DMS53 (cell line): ENCODE measurements around the gene MKLN1.
"Not testable (repeated sequence)": the region's sequence is repeated elsewhere in the genome, so short reads cannot be mapped to it uniquely, and the experiment has no call there.

ENCODE experiments used
- DNase-seq: peaks from one replicate; lab custom pipeline; 2025; lab: John Stamatoyannopoulos, UW

Gene MKLN1

DNA sequence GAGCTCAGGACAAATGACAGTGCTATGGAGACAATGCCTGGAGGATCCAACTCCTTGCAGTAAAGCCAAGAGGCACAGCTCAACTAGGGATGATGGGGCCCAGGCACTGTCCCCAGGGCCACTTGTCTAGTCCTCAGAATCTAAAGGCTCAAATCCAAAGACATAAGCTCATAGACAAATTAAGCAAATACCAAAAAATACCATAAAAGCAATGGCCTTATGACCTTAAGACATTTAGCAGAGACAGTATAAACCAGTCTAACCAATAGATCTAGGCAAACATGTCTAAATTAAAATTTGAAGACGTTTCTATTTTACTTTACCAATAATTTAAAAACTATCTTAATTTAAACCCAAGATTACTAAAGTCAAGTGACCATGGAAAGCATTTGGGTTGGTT, 14.8 kb upstream of the MKLN1 start:
- DNase-seq = no peak

DNA sequence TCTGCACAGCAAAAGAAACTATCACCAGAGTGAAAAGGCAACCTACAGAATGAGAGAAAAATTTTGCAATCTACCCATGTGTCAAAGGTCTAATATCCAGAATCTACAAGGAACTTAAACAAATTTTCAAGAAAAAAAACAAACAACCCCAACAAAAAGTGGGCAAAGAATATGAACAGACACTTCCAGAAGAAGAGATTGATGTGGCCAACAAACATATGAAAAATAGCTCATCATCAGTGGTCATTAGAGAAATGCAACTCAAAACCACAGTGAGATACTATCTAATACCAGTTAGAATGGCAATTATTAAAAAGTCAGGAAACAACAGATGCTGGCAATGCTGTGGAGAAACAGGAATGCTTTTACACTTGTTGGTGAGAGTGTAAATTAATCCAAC, 7.1 kb upstream of the MKLN1 start:
- no peak for DNase-seq

GRCh38 chr7:131321656-131322055, 6.0 kb upstream of the MKLN1 start:
- DNase-seq = no peak

DNA sequence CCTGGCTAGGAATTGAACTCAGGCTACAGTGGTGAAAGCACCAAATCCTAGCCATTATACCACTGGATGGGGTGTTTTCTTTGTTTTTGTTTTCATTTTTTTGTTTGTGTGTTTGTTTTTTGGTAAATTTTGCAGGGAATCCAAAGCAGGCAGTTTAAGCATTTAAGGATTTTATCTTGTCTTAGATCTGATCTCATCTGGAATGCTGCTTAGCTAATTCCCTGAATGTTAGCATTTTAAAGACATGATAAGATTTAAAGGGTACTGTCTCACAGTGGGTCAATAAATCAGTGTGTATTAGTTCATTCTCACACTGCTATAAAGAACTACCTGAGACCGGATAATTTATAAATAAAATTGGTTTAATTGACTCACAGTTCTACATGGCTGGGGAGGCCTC, 5.6 kb upstream of the MKLN1 start:
- no peak for DNase-seq

DNA sequence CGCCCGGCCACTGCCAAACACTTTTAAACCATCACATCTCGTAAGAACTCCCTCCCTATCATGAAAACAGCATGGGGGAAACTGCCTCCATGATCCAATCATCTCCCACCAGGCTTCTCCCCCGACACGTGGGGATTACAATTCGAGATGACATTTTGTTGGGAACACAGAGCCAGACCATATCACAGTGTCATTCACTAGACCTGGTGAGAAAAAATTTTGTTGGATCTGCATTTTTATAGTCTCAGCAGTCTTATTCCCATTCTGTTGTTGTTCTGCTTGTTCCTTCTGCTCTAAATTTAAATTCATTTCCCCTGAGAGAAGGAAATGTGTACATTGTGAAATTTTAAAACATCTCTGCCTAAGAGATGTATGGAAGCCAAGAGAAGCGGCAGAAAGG, 4.8 kb upstream of the MKLN1 start:
- DNase-seq = no peak

DNA sequence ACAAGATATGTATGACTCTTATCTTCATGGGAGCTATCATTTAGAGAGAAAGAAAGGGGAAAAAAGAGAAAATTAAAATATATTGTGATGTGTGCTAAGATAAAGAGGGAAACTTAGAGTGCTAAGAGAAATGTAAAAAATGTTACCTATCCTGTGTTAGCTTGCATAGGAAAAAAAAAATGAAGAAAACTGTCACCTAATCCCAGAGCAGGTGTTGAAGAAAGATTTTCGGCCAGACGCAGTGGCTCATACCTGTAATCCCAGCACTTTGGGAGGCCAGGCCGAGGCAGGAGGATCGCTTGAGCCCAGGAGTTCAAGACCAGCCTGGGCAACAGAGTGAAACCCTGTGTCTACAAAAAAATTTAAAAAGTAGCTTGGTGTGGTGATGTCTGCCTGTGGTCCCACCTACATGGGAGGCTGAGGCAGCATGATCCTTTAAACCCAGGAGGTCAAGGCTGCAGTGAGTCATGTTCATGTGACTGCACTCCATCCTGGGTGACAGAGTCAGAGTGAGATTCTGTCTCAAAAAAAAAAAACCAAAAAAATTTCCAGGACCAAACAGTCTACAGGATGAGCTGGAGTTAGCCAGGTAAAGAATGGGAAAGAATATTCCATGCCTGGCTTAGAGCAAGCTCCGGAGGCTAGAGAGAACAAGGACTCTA, 2.4 kb upstream of the MKLN1 start:
- peak; percentile 21 for DNase-seq

DNA sequence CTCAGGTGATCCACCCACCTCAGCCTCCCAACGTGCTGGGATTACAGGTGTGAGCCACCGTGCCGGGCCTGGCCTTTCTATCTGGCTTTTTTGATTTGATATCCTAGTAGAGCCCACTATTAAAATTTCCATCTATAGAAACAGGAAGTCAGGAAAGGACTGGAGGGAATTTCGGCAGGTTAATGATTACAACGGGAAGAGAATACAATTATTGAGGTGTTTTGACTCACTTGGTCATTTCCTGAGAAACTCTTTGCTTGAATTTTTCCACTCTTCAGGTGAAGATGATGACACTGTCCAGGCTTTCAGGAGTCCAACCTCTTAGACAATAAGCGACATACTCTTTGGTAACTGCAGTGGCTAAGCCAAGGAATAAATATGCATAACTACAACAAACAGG, 1.1 kb upstream of the MKLN1 start:
- DNase-seq = peak; percentile 78

DNA sequence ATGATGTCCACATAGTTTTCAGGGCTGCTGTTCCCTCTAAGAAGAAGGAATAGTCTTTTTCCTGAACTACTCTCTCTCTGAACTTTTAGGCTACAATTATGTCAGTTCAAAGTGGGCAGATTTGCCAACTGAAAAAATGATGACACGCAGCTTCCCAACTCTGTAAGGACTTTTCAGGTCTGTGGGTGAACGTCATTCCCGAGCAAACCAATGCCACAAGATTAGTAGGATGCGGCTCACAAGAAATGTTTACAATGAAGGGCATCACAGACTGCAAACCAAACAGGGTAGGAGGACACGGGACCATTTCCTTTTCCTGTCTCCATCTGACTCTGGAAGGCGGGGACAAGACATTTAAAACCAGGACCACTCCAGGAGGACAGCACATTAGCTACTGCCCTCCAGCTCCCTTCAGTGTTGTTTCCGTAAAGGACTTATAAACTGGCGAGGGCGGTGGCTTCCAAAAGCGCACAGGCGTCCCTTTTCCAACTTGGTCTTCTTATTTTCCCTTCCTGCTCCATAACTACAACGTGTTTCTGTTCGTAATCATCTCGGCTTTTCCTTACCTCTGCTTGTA, 539 bp upstream of the MKLN1 start:
- DNase-seq = peak; percentile 79

GRCh38 chr7:131328377-131329175, 900 bp downstream of the MKLN1 start:
- peak; percentile 61 for DNase-seq

DNA sequence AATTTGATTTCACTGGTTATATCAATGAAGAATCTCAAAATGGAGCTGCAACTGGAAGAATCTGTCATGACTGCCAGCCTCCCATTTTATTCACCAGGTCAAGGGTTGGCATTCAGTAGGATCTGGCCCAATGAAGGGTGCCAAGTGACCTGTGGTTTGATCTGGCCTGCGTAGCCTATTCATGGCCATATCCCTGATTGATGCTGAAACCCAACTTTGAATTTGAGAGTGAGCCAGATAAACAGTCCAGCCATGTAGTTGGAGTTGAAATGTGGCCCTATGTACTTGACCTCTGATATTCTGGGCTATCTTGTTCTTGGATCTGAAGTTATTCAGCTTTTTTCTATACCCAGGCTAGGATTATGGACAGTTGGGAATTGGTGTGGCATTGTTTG, 1.5 kb downstream of the MKLN1 start:
- peak; percentile 28 for DNase-seq

DNA sequence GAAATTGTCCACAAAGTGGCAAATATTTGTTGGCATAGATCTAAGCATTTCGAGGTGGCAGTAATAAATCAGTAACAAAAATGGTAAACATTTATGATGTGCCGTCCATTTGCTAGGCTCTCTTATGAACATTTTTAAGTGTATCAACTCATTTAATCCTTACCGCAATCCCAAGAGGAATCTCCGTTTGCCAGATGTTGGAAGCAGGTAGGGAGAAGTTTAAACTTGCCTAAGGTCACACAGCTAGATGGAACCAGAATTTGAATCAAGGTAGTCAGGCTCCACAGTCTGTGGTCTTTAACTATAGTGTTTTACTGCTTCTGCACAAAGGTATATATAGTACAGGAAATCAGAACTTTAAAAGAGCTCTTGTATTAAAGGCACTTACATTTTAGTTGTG, 2.6 kb downstream of the MKLN1 start:
- DNase-seq = peak; percentile 13

- peak; percentile 17 for DNase-seq
These were observed 4.1 kb downstream of the MKLN1 start for GRCh38 chr7:131331806-131332205.

- DNase-seq = not testable (repeated sequence)
These were observed 5.1 kb downstream of the MKLN1 start for GRCh38 chr7:131332729-131333128.

- DNase-seq = no peak
These were observed 8.1 kb downstream of the MKLN1 start for GRCh38 chr7:131335639-131336381.

DNA sequence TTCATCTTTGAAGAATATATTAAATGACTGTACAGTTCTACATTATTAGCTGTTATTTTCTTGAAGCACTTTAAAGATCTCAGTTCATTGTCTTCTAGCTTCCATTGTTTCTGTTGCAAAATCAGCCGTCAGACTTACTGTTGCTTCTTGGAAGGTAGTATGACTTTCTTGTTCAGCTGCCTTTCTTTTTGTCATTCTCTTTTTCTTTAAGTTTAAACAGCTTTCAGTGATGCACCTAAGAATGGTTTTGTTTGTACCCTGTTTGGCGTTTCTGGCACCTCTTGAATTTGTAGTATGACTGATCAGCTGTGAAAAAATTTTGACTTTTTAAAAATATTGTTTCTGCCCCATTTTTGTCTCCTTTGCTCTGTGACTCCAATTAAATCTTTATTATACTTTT, 9.3 kb downstream of the MKLN1 start:
- peak; percentile 44 for DNase-seq

GRCh38 chr7:131338173-131338572, 10.5 kb downstream of the MKLN1 start:
- no peak for DNase-seq

- DNase-seq = no peak
These were observed 11.2 kb downstream of the MKLN1 start for GRCh38 chr7:131338691-131339390.

- no peak for DNase-seq
These were observed 14.0 kb downstream of the MKLN1 start for GRCh38 chr7:131341690-131342089.

GRCh38 chr7:131342864-131343442, 15.3 kb downstream of the MKLN1 start:
- no peak for DNase-seq

- peak; percentile 70 for DNase-seq
These were observed 19.4 kb downstream of the MKLN1 start for GRCh38 chr7:131346885-131347592.

- DNase-seq = no peak
These were observed 24.4 kb downstream of the MKLN1 start for GRCh38 chr7:131352032-131352431.
